Omental fat pad (tissue), 4 donors: ENCODE measurements around the gene CPNE8. TPM values are rescaled to one million over a fixed set of nuclear protein-coding genes. Genes with fewer than 3 reads are reported as not detected.

Experiments
- ATAC-seq: fragments of 150-250 bp; one replicate; pipeline ENCODE4 v1.9.1; 2016; ENCODE audit warnings: mild to moderate bottlenecking, moderate library complexity; ENCODE audit not compliant: low FRiP score
- DNase-seq: peaks from one replicate; pipeline ENCODE4 v3.0.0-alpha.2; 2019; ENCODE audit warnings: low spot score
- CTCF ChIP-seq, 3 donors: fragments of 450-650 bp; IDR thresholded peaks; one replicate each; pipeline ENCODE4 v1.5.1; 2016 to 2017; ENCODE audit warnings: antibody characterized with exemption in 3 of 3, mild to moderate bottlenecking in 3 of 3, moderate library complexity in 2 of 3
- total RNA-seq, 4 donors: library from RNA; depleted of rRNA; stranded (reverse); fragments of >200 nt; gene quantifications; one replicate each; pipeline ENCODE4 v1.1.0, GENCODE V29; 2016

CPNE8 gene
- total RNA-seq, 4 donors from 2014 or later: 16.3 to 42.8 (median 27.3) TPM

GRCh38 chr12:38607295-38607694, 298.1 kb downstream of the CPNE8 start:
- ATAC-seq: no peak
- no peak for TF ChIP-seq CTCF (IDR thresholded peaks at IDR 0.05)
- no peak for DNase-seq
